Upper lobe of right lung (tissue), 1 donor: ENCODE results near the gene LRRK2. TPM values are rescaled to one million over a fixed set of nuclear protein-coding genes. Genes with fewer than 3 reads are reported as not detected.

Source experiments
- ATAC-seq: fragments of 200-7000 bp; cut with Tn5 transposase; one replicate; pipeline ENCODE4 v1.9.1; 2020; ENCODE audit warnings: mild to moderate bottlenecking, moderate library complexity
- DNase-seq: peaks from one replicate; pipeline ENCODE4 v3.0.0-alpha.2; 2020
- H3K27ac ChIP-seq: fragments of 200-600 bp; one replicate; pipeline ENCODE4 v1.8.0; 2022
- H3K27me3 ChIP-seq: fragments of 200-600 bp; one replicate; pipeline ENCODE4 v1.8.0; 2022; ENCODE audit warnings: mild to moderate bottlenecking
- H3K36me3 ChIP-seq: fragments of 200-600 bp; one replicate; pipeline ENCODE4 v1.8.0; 2022
- H3K4me1 ChIP-seq: fragments of 200-600 bp; one replicate; pipeline ENCODE4 v1.8.0; 2022
- H3K4me3 ChIP-seq: fragments of 200-600 bp; one replicate; pipeline ENCODE4 v1.8.0; 2022; ENCODE audit warnings: mild to moderate bottlenecking
- H3K9me3 ChIP-seq: fragments of 200-600 bp; one replicate; pipeline ENCODE4 v1.8.0; 2022
- intact Hi-C: fragments of 100-400 bp; cut with DNase I; formaldehyde crosslinking; loops from one replicate; pipeline ENCODE4 v1.11.0; 2022
- total RNA-seq: library from RNA; stranded (reverse); fragmentation: NEBNext Ultra II Directional; extraction: Animal tissue kit (Norgen Biotek cat#: 25700); gene quantifications from one replicate; pipeline ENCODE4 v1.2.1, GENCODE V29; 2021
- TF ChIP-seq, protein P1 (sequence below): fragments of 200-600 bp; IDR thresholded peaks from one replicate; pipeline ENCODE4 v1.8.0; 2022; ENCODE audit warnings: antibody characterized with exemption
- donor health status: DM: no; HTN: yes; CAD: no; lungs with severe emphysema.

The LRRK2 gene
- total RNA-seq, 1 donor from 2014 or later = 415 TPM

DNA sequence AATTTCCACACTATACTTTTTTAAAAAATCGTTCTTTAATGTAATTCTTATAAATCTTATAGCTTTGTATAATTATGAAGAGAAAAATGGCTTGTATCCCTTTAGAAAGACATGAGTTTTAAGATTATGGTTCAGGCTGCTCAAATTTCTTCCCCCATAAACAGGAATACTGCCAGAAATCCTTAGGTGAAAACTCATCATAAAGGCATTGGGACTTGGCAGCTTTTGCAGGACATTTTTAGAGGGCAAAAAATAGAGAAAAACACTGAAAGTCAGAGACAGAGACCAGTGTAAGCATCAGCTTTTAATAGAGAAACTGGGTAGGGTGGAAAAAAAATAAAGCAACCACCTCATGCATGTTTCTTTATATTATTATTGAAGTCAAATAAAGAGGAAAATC lies 29.1 kb downstream of the LRRK2 start:
- Histone ChIP-seq H3K4me3 (no peak overlapping the region), H3K36me3 (peaks cover 46% of the 10 kb centered on the region), H3K27me3 (no peaks in the 10 kb centered on the region), H3K9me3 (no peaks in the 10 kb centered on the region), H3K27ac (no peak overlapping the region), H3K4me1 (no peaks in the 10 kb centered on the region)
- TF ChIP-seq, protein P1, sequence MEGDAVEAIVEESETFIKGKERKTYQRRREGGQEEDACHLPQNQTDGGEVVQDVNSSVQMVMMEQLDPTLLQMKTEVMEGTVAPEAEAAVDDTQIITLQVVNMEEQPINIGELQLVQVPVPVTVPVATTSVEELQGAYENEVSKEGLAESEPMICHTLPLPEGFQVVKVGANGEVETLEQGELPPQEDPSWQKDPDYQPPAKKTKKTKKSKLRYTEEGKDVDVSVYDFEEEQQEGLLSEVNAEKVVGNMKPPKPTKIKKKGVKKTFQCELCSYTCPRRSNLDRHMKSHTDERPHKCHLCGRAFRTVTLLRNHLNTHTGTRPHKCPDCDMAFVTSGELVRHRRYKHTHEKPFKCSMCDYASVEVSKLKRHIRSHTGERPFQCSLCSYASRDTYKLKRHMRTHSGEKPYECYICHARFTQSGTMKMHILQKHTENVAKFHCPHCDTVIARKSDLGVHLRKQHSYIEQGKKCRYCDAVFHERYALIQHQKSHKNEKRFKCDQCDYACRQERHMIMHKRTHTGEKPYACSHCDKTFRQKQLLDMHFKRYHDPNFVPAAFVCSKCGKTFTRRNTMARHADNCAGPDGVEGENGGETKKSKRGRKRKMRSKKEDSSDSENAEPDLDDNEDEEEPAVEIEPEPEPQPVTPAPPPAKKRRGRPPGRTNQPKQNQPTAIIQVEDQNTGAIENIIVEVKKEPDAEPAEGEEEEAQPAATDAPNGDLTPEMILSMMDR = no peak
- no peak for DNase-seq
- ATAC-seq = no peak
- intact Hi-C loops = no loop called here

DNA sequence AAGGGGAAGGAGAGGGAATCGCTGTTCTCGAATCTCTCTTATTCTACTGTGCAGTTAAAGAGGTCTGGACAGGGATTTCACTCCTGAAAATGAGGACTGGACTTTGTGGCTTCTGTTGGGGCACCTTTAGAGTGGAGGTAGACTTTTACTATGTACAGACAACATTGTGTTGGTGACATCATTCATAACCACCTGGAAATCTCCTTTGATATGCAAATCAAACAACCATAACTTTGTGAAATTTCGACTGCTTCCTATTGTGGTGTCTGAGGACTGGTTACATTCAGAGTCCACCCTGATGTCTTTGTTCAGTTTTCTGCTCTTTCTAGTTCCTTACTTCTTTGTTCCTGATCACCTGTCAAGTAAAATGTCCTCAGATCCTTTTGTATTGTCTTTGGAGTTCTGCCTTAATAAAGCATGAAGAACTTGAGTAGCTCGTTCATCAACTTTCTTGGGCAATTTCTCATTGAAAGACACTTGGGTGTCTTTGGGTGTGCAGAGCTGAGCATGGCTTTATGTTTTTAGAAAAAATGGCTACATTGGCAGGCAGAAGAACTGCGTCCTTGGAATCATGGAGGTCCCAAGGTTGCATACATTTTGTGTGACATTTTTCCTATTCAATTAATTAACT lies 29.8 kb downstream of the LRRK2 start:
- DNase-seq (no peak), ATAC-seq (no peak)
- Histone ChIP-seq H3K4me3 (no peak overlapping the region), H3K4me1 (no peaks in the 10 kb centered on the region), H3K9me3 (no peaks in the 10 kb centered on the region), H3K36me3 (peaks cover 49% of the 10 kb centered on the region), H3K27ac (no peak overlapping the region), H3K27me3 (no peaks in the 10 kb centered on the region)
- intact Hi-C loops = no loop called here
- TF ChIP-seq, protein P1 = no peak

DNA sequence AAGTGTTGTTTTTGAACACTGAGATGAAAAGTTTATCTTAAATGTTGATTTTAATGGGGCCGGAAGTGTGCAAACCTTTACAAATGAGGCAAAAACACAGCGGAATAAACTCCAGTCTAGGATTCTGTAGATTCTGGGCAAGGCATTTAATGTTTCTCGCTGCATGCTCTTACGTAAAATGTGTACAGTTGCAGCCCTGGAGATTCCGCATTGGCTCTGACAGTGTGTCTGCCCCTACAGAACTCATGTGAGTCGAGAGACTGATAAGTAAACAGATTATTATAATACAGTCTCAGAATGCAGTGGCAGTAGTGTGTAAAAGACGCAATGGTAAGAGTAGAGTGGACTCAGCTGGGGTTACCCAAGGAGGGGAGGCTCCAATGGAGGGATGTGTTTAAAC lies 33.6 kb downstream of the LRRK2 start:
- intact Hi-C loops = no loop called here
- TF ChIP-seq, protein P1 = no peak
- ATAC-seq = no peak
- no peak overlapping the region for H3K4me3 ChIP-seq
- no peak overlapping the region for H3K27ac ChIP-seq
- H3K9me3 ChIP-seq = no peaks in the 10 kb centered on the region
- no peaks in the 10 kb centered on the region for H3K27me3 ChIP-seq
- no peaks in the 10 kb centered on the region for H3K4me1 ChIP-seq
- DNase-seq = no peak
- peaks cover 46% of the 10 kb centered on the region for H3K36me3 ChIP-seq

DNA sequence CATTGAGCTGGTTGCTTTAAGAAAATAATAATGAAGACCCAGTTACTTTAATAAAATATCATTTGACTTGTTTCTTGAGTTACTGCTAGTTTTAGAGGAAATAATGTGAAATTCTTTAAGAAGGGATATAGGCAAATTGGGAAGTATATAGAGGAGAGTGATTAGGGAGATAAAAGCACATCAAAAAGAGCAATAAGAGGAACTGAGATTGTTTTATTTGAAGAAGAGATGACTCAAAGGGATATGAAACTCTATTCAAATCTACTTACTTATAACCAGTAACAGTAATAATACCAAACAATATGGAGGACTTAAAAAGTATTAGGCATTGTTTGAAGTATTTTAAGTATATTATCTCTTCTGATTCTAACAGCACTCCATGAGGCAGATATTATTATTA lies 37.1 kb downstream of the LRRK2 start:
- no peaks in the 10 kb centered on the region for H3K9me3 ChIP-seq
- no peaks in the 10 kb centered on the region for H3K27me3 ChIP-seq
- no peak for DNase-seq
- intact Hi-C loops = no loop called here
- H3K36me3 ChIP-seq = peaks cover 43% of the 10 kb centered on the region
- H3K27ac ChIP-seq = no peak overlapping the region
- TF ChIP-seq, protein P1 = no peak
- no peaks in the 10 kb centered on the region for H3K4me1 ChIP-seq
- ATAC-seq = no peak
- H3K4me3 ChIP-seq = no peak overlapping the region

DNA sequence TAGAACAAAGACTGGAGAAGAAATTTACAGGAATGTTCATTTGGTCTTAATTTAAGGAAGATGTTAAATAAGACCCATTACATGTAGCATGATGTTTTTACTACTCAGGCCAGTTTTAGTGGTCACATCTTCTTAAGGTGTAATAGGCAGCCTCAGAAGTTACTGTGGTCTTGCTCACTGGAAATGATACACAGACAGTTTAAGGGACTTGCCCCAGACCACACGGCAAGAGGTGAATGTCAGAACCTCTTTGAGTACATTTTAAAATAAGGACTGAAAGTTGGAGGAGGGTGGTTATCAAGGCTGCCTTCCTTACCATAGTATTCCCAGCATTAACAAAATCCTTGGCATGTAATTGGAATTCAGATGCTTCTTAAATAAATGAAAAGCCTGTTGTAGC lies 37.9 kb downstream of the LRRK2 start:
- Histone ChIP-seq H3K27me3 (no peaks in the 10 kb centered on the region), H3K9me3 (no peaks in the 10 kb centered on the region), H3K4me3 (no peak overlapping the region), H3K36me3 (peaks cover 39% of the 10 kb centered on the region), H3K27ac (no peak overlapping the region), H3K4me1 (no peaks in the 10 kb centered on the region)
- no peak for ATAC-seq
- TF ChIP-seq, protein P1 = no peak
- no peak for DNase-seq
- intact Hi-C loops = no loop called here
